Activated CD8-positive, alpha-beta memory T cell treated with anti-CD3 and anti-CD28 coated beads, Interleukin-2, amount 50 U/mL, for 4 hours (primary cell): ENCODE data around the gene DSCAM.

ENCODE experiments used
- DNase-seq: peaks from one replicate; pipeline ENCODE4 v3.0.0-alpha.2; 2020

DSCAM gene

DNA sequence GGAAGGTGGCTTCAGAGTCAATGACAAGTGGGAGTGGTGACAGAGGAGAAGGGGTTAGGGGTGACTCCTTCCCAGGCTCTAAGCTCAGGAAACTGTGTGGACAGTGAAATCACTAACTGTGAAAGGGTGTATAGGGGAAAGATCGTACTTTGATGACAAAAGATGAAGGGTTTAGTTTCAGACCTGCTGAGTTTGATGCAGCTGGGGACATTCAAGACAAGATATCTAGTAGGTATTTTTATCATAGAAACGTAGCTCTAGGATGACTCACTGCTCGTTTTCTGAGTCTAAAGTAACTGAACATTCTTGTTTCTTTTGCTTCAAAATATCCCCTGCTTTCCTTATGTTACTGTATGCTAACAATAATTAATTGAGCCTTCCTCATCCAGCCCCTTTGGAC, 830.7 kb downstream of the DSCAM start:
- no peak for DNase-seq

DNA sequence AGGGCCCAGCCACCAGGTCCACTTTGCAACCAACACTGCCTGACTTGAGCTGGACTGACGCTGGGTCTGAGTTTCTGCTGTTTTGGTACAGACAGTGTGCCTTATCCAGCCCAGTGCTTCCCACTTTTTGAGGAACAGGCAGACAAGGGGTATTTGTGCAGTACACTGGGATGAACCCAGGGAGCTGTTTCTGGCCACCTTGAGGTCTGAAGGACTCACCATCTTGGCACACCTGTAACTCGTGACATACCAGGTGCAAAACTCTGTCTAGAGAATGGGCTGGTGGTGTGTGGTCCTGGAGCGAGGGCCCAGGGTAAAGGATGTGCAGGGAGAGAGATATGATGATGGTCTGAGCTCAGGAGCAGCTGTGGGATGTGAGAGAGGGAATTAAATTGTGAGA, 831.1 kb downstream of the DSCAM start:
- DNase-seq: no peak

DNA sequence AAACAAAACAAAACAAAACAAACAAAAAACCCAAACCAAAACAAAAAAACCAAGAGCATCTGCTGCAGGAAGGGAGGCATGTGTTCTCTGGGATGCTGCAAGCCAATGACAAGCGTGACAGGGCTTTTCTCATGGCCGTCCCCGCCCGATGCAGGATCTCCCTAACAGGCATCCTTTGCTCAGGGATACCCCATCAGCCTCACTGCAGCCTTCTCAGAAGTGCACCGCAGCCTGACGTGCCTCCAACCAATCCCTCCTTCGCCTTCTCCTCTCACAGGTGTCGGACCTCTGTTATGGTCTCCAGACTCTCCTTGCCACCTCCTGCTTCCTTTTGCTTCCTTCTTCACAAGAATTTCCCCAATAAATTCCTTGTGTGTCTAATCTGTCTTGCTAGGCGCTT, 832.6 kb downstream of the DSCAM start:
- DNase-seq: no peak

GRCh38 chr21:40013001-40013735, 833.8 kb downstream of the DSCAM start:
- DNase-seq: no peak

DNA sequence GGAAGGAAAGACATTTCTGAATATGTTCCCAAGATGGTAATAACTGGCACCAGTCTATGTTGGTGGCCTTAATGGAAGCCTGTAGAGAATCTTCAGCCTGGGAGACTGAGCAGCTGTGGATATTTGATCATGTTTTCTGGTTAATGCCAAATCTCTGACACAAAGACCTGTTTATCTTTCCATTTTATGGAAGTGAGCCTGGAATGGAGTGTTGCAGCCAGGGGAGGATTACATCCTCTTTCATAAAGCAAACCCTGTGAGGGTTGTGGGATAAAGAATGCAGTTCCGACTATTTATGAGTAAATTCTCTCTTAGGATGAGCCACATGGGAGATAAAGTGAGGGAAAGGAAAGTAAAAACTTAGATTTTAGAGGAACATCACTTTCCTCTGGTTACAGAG, 835.6 kb downstream of the DSCAM start:
- DNase-seq: no peak

DNA sequence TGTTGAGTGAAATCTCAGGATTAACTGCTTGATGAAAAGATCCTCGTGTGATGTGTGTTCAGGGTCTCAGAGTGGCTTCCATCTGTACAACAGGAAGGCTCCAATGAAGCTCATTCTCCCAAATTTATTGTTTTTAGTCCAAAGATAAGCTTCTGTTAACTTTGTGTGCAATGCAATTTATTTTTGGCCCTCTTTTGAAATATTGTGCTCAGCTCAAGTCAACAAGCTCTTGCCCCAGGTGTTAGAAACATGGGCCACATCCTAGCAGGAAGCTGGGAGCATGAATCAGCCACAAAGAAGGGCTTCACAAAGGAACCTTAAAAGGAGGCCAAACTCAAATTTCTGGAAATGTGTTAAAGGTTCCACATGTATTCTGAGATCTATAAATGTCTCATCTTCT, 844.0 kb downstream of the DSCAM start:
- no peak for DNase-seq

- no peak for DNase-seq
These were observed 862.5 kb downstream of the DSCAM start for GRCh38 chr21:39984286-39984991.

- DNase-seq: no peak
These were observed 866.6 kb downstream of the DSCAM start for GRCh38 chr21:39980241-39980820.

DNA sequence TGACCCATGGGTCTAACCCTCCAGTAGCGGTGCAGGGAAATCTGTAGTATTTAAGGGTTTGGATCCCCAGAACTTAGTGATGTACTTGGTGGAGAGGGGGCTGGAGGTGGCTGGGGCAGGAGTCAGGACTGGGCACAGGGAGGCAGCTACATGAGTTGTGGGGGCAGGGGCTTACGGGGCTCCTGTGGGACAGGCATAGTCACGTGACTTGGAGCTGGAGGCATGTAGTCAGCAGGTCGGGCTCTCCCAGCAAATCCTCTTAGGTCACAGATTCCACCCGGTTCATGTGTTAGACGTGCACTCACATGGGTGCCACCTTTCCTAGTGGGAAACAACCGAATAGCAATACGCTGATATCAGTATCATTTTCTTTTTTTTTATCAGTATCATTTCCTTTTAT, 867.6 kb downstream of the DSCAM start:
- no peak for DNase-seq

DNA sequence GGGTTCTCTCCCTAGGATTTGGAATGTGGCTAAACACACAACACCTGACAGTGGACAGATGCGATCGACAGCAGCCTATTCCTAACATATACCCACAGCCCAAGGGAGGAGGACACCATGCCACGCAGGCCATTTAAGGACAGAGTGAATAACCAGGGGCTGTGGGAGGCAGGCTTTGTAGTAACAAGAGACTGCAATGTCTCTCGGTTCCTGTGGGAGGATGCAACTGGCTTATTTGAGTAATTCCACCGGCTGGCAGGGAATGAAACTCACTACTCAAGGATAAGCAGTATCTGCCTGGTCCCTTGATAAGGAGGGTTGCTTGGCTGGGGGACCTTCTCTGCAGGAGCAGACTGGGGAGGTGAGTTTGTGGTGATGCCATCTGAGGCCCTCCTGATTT, 870.2 kb downstream of the DSCAM start:
- no peak for DNase-seq

DNA sequence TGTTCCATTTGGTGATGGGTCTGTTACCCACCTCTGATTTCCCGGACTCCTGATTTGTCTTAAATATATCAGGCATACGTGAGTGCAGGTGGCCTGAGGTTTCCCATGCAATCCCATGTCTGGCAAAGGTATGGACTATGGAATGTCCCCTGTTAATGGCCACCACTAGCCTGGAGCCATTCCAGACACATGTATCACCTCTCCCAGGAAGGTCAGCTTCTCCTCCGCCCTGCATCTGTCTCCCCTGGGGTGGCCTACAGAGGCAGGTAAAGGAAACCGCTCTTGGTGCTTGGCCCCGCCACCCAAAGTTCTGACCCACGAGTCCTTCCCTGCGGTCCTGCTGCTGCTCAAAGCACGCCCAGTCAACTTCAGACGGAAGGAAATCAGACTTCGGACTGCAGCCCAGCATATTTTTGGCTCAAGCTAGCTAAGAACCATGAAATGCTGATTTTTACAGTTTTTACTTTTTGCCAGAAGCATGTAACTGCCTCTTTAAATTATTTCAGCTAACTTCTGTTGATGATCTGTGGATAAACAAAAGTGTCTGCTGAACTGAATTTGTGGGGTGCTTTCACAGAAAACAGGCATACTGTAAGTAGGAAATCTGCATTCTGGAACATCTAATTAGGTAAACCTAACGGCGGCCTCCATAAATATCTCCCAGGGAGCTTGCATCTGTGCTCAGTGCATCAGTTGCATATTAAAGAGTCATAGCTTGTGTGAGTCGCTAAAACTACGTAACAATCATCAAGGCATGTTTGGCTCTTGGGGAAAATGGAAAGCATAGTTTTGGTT, 873.8 kb downstream of the DSCAM start:
- no peak for DNase-seq

GRCh38 chr21:39972471-39972870, 874.5 kb downstream of the DSCAM start:
- DNase-seq: no peak

DNA sequence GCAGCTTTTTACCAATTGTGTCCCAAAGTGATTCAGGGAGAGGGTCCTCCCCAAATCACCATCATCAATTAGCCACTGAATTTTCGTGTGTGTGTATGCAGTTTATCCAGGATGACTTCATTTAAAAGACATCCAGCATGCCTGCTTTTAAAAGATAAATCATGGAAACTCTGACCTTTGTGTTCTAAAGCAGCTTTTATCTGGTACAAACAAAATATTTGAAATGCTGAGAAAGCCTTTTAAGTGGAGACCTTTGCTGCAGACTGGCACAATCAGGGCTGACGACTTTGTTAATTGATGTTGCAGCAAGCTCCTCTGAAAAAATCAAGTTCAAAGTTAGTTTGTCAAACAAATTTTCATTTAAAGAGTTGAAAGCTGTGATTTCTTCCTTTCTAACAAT, 875.0 kb downstream of the DSCAM start:
- no peak for DNase-seq

DNA sequence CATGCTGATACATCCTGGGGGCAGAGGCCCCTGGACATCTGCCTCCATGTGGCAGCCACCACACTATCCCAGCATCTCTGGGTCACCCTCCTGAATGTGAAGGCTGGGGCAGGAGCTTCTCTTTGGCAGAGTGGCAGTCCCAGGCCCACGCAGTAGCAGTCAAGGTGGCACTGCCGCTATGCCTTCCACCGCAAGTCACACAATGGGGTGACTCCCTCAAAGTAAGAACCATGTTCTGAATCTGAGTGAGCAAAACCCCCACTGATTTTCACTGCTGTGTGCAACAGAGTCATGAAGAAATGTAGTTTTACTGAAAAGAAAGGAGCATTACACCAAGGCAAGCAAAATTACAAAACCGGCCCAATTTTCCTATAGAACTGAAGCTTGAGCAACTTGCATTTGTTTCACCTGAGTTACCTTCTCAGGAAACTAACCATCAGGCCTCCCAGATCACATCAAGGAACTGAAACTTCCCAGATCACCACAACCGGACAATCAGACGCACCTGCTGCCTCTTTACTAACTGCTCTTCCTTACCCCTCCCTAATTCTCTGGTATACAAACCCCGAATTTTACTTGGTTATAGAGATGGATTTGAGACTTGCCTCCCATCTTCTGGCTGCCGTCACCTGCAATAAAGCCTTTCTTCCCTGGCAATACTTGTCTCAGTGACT, 877.1 kb downstream of the DSCAM start:
- DNase-seq: no peak

- no peak for DNase-seq
These were observed 878.9 kb downstream of the DSCAM start for GRCh38 chr21:39968010-39968409.

DNA sequence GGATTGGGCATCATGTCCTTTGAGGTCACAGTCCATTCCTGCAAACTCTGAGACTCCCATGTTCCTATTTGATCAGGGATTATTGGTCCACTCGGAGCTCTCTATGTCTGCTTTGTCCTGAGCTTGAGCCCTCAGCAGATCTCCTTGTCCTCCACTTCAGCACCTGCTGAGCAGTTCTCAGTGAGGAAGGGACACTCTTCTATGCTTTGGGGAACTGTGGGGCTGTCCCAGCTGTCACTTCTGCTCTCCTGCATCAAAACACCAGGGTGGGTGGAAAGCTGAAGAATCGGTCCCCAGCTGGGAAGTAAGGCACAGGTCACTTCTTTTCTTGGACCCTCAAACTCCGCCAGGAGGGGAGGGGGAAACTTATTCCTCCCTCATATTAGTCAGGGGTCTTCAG, 880.2 kb downstream of the DSCAM start:
- no peak for DNase-seq

DNA sequence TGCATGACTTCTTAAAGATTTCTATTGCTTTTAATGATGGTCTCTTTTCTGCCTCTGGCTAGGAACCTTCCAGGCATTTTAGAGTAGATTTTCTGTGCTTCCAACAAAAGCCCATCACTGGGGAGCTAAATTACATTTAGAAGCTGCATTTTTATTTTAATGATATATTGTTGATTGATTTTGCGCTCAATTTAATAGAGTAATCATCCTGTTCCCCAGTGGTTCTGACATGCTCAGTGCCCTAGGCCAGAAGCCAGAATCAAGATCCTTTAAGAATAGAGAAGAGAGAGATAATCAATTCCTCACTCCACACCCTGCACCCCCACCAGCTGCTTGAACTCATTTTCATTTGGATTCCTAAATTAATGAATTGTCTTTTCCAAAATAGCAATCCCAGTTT, 881.9 kb downstream of the DSCAM start:
- no peak for DNase-seq

DNA sequence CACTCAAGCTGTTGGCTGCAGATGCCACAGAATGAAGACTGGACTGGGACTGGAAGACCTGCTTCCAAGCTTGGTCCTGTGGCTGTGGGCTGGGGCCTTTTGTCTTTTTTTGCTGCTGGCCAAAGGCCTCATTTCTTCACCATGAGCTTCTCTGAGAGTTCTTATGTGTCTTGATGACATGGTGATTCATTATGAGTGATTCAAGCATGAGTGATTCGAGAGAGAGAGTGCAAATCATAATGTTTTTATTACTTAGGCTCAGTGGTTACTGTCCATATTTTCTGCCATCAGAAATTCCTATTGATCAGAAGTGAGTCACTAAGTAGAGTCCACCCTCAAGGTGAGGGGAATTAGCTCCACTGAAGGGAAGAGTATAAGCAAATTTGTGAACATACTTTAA, 885.7 kb downstream of the DSCAM start:
- no peak for DNase-seq
